IMR-90 (cell line): ENCODE results near the gene DUS2. TPM values are rescaled to one million over a fixed set of nuclear protein-coding genes. Genes with fewer than 3 reads are reported as not detected.

ENCODE experiments used
- ATAC-seq: fragments of 200-7000 bp; cut with Tn5 transposase; 2 replicates; pipeline ENCODE4 v1.9.1; 2020; ENCODE audit warnings: low read depth, mild to moderate bottlenecking, moderate library complexity
- BruUV-seq: library from RNA; stranded (reverse); fragments of 400-500 nt; replicated peaks from 2 replicates; lab custom pipeline; 2021; lab: Mats Ljungman, UMichigan
- CTCF ChIA-PET: fragments of 300-600 bp; formaldehyde crosslinking; extraction: SDS; loops from one replicate; lab custom pipeline; 2021; ENCODE audit warnings: antibody characterized with exemption; lab: Yijun Ruan, JAX
- POLR2A ChIA-PET: fragments of 300-600 bp; sonication (Branson Sonifier 250); formaldehyde crosslinking; loops from one replicate; lab custom pipeline; 2022; ENCODE audit warnings: antibody characterized with exemption; ENCODE audit not compliant: unreplicated experiment; lab: Charles Lee
- DNase-seq: peaks from one replicate; pipeline ENCODE4 v3.0.0; 2013
- H2AFZ ChIP-seq: replicated peaks from 2 replicates; pipeline ENCODE3; 2013; ENCODE audit warnings: low read length, mild to moderate bottlenecking; ENCODE audit not compliant: poor library complexity
- H2AK5ac ChIP-seq: 2 replicates; pipeline ENCODE4 v1.6.1; 2013; ENCODE audit warnings: low read depth, low read length, inconsistent platforms
- H2AK9ac ChIP-seq: replicated peaks from 2 replicates; pipeline ENCODE3; 2013; ENCODE audit warnings: mild to moderate bottlenecking, low read depth, low read length, moderate library complexity; ENCODE audit not compliant: poor library complexity
- H2BK120ac ChIP-seq: 2 replicates; pipeline ENCODE4 v1.6.1; 2013; ENCODE audit warnings: low read depth, low read length, inconsistent platforms
- H2BK15ac ChIP-seq: 3 replicates; pipeline ENCODE4 v1.6.1; 2013; ENCODE audit warnings: low read depth, low read length, inconsistent platforms
- H2BK20ac ChIP-seq: 2 replicates; pipeline ENCODE4 v1.6.1; 2013; ENCODE audit warnings: low read depth, mild to moderate bottlenecking, inconsistent platforms, low read length, moderate library complexity
- H2BK5ac ChIP-seq: 2 replicates; pipeline ENCODE4 v1.6.1; 2013; ENCODE audit warnings: mild to moderate bottlenecking, low read depth, low read length, inconsistent platforms; ENCODE audit not compliant: poor library complexity, severe bottlenecking
- H3K14ac ChIP-seq: replicated peaks from 2 replicates; pipeline ENCODE4 v1.6.1; 2013; ENCODE audit warnings: low read depth, low read length, inconsistent platforms
- H3K18ac ChIP-seq: 2 replicates; pipeline ENCODE4 v1.6.1; 2013; ENCODE audit warnings: low read depth, low read length, control low read depth
- H3K23ac ChIP-seq: 2 replicates; pipeline ENCODE4 v1.6.1; 2013; ENCODE audit warnings: low read depth, low read length, inconsistent platforms
- H3K27ac ChIP-seq: 2 replicates; pipeline ENCODE4 v1.5.1; 2013; ENCODE audit warnings: mild to moderate bottlenecking, control low read depth, low read length; ENCODE audit not compliant: insufficient read depth
- H3K27me3 ChIP-seq: 2 replicates; pipeline ENCODE4 v1.6.1; 2013; ENCODE audit warnings: low read length; ENCODE audit not compliant: control insufficient read depth, insufficient read depth
- H3K36me3 ChIP-seq: 2 replicates; pipeline ENCODE4 v1.6.1; 2013; ENCODE audit warnings: low read length, mixed read lengths; ENCODE audit not compliant: control insufficient read depth, insufficient read depth
- H3K4ac ChIP-seq: 2 replicates; pipeline ENCODE4 v1.6.1; 2013; ENCODE audit warnings: low read depth, low read length, inconsistent platforms
- H3K4me1 ChIP-seq: 2 replicates; pipeline ENCODE4 v1.6.1; 2013; ENCODE audit warnings: low read length, mixed read lengths; ENCODE audit not compliant: control insufficient read depth, insufficient read depth
- H3K4me2 ChIP-seq: 2 replicates; pipeline ENCODE4 v1.6.1; 2013; ENCODE audit warnings: low read depth, mild to moderate bottlenecking, control low read depth, low read length, moderate library complexity
- H3K4me3 ChIP-seq: 2 replicates; pipeline ENCODE4 v1.5.1; 2013; ENCODE audit warnings: low read depth, mild to moderate bottlenecking, control low read depth, low read length, moderate library complexity; ENCODE audit not compliant: insufficient read depth
- H3K56ac ChIP-seq: 2 replicates; pipeline ENCODE4 v1.6.1; 2013; ENCODE audit warnings: low read length, inconsistent platforms; ENCODE audit not compliant: insufficient read depth; ENCODE audit errors: extremely low read depth
- H3K79me1 ChIP-seq, 2 experiments: 2 replicates each; pipeline ENCODE4 v1.6.1; 2013; ENCODE audit warnings: low read length in 2 of 2, inconsistent platforms in 1 of 2, low read depth in 1 of 2
- H3K9ac ChIP-seq: 2 replicates; pipeline ENCODE4 v1.6.1; 2013; ENCODE audit warnings: low read depth, low read length, control low read depth
- H3K9me1 ChIP-seq: 2 replicates; pipeline ENCODE4 v1.6.1; 2013; ENCODE audit warnings: low read length, inconsistent platforms; ENCODE audit not compliant: insufficient read depth
- H3K9me3 ChIP-seq: 2 replicates; pipeline ENCODE4 v1.6.1; 2013; ENCODE audit warnings: low read length; ENCODE audit not compliant: control insufficient read depth, insufficient read depth
- H4K20me1 ChIP-seq: 2 replicates; pipeline ENCODE4 v1.6.1; 2013; ENCODE audit warnings: low read length, inconsistent platforms; ENCODE audit not compliant: insufficient read depth
- H4K5ac ChIP-seq: 2 replicates; pipeline ENCODE4 v1.6.1; 2013; ENCODE audit warnings: mild to moderate bottlenecking, low read depth, low read length, control low read depth
- H4K8ac ChIP-seq, 2 experiments: 2 replicates each; pipeline ENCODE4 v1.6.1; 2013; ENCODE audit warnings: low read depth in 2 of 2, low read length in 2 of 2, control low read depth in 1 of 2, inconsistent platforms in 1 of 2
- H4K91ac ChIP-seq: 2 replicates; pipeline ENCODE4 v1.6.1; 2013; ENCODE audit warnings: low read depth, low read length, inconsistent platforms; ENCODE audit not compliant: insufficient read depth
- BHLHE40 ChIP-seq: fragments of 150-350 bp; IDR thresholded peaks from 2 replicates; pipeline ENCODE4 v1.6.1; 2016; ENCODE audit warnings: mild to moderate bottlenecking, low read depth, low read length
- CHD1 ChIP-seq: IDR thresholded peaks from 2 replicates; pipeline ENCODE4 v1.6.1; 2012; ENCODE audit warnings: low read depth, low read length, improper control_type of control experiment
- MAFK ChIP-seq: IDR thresholded peaks from 2 replicates; pipeline ENCODE4 v1.6.1; 2012; ENCODE audit warnings: low read depth, low read length, improper control_type of control experiment
- MAZ ChIP-seq: IDR thresholded peaks from 2 replicates; pipeline ENCODE4 v1.6.1; 2012; ENCODE audit warnings: low read depth, mild to moderate bottlenecking, low read length, improper control_type of control experiment, moderate library complexity, borderline replicate concordance
- RFX5 ChIP-seq: IDR thresholded peaks from 2 replicates; pipeline ENCODE4 v1.8.0; 2012; ENCODE audit warnings: low read depth, mild to moderate bottlenecking, low read length, moderate library complexity
- SMC3 ChIP-seq: fragments of 150-350 bp; IDR thresholded peaks from 2 replicates; pipeline ENCODE4 v1.6.1; 2016; ENCODE audit warnings: low read depth, mild to moderate bottlenecking, antibody characterized with exemption, low read length, moderate library complexity
- WGBS, 2 experiments: methylation state at CpG; one replicate each; pipeline versions ENCODE4 v1.1.5 to v1.1.7; 2013; ENCODE audit warnings: missing lambda C conversion rate in 2 of 2; ENCODE audit not compliant: insufficient read length in 1 of 2; ENCODE audit errors: extremely low coverage in 2 of 2; 5-methylcytosine and 5-hydroxymethylcytosine counted together
- dilution Hi-C: fragments of 300-500 bp; cut with HindIII; formaldehyde crosslinking; loops from one replicate; pipeline ENCODE4 v1.14.3; 2018; ENCODE audit warnings: low sequenced_read_pairs; ENCODE audit not compliant: unreplicated experiment
- in situ Hi-C: fragments of 300-500 bp; cut with MboI; formaldehyde crosslinking; loops from 3 replicates; pipeline ENCODE4 v1.14.3; 2019; ENCODE audit warnings: low sequenced_read_pairs, inconsistent platforms, mixed read lengths
- intact Hi-C: fragments of 100-400 bp; cut with micrococcal nuclease; formaldehyde crosslinking; loops from 2 replicates; pipeline ENCODE4 v1.10.0; 2022
- polyA plus RNA-seq, 3 experiments: library from polyadenylated mRNA; depleted of rRNA; stranded (reverse); fragments of >200 nt; gene quantifications; 2 replicates each; pipeline ENCODE4 v1.2.3, GENCODE V29; 2012; ENCODE audit warnings: low replicate concordance in 1 of 3
- total RNA-seq: library from RNA; depleted of rRNA; stranded (reverse); fragments of >200 nt; gene quantifications from 2 replicates; pipeline ENCODE4 v1.2.3, GENCODE V29; 2012
- TF ChIP-seq, protein P1 (sequence below): conservative IDR thresholded peaks from 2 replicates; pipeline ENCODE4 v1.5.1; 2012; ENCODE audit warnings: mild to moderate bottlenecking, low read depth, low read length, improper control_type of control experiment
- TF ChIP-seq, protein P2 (sequence below): fragments of 150-350 bp; IDR thresholded peaks from 2 replicates; pipeline ENCODE4 v1.6.1; 2017; ENCODE audit warnings: mild to moderate bottlenecking, antibody characterized with exemption, low read length, low read depth

The DUS2 gene
- total and polyA plus RNA-seq, 2 of the 4 experiments (the other 2 are of a cell fraction), result 15.8 to 30.5 TPM

DNA sequence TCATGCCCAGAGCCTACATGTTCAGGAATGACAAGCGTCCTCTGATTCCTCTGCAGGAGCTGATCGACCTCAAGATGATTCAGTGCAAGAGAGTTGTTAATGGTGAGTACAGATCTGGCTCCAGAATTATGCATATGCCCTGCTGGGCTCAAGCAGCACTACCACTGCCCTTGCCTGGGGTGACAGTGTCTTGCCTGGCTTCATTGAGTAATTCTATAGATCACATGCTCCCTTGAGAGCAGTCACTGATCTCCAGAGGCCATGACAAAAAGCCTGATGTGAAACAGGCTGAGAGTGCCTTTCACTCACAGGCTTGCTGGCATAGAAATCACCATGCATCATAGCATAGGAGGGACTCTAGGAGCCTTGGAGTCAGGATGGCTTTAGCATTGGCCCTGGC, 26.4 kb downstream of the DUS2 start:
- H2BK15ac ChIP-seq, result no peak overlapping the region
- no peak overlapping the region for H3K14ac ChIP-seq
- H2BK5ac ChIP-seq, result no peak overlapping the region
- no peak overlapping the region for H3K23ac ChIP-seq
- no peak for ATAC-seq
- in situ Hi-C loops (no loop called here), intact Hi-C loops (no loop called here), dilution Hi-C loops (no loop called here)
- ChIA-PET POLR2A (no interaction called here), CTCF (no interaction called here)
- no peak overlapping the region for H3K56ac ChIP-seq
- no peaks in the 10 kb centered on the region for H3K9me3 ChIP-seq
- H2BK20ac ChIP-seq, result no peak overlapping the region
- H3K4me2 ChIP-seq, result no peak overlapping the region
- H3K4me3 ChIP-seq, result no peak overlapping the region
- H2AFZ ChIP-seq, result no peak overlapping the region
- no peak overlapping the region for H3K18ac ChIP-seq
- peaks cover 0 to 3% of the 10 kb centered on the region in 2 experiments; a peak in 2 of 4 replicates for H3K79me1 ChIP-seq
- H2AK5ac ChIP-seq, result no peak overlapping the region
- H2AK9ac ChIP-seq, result peak overlapping the region; percentile 40
- DNase-seq, result no peak
- no peak for TF ChIP-seq RFX5
- TF ChIP-seq CHD1, result no peak
- TF ChIP-seq, protein P1, sequence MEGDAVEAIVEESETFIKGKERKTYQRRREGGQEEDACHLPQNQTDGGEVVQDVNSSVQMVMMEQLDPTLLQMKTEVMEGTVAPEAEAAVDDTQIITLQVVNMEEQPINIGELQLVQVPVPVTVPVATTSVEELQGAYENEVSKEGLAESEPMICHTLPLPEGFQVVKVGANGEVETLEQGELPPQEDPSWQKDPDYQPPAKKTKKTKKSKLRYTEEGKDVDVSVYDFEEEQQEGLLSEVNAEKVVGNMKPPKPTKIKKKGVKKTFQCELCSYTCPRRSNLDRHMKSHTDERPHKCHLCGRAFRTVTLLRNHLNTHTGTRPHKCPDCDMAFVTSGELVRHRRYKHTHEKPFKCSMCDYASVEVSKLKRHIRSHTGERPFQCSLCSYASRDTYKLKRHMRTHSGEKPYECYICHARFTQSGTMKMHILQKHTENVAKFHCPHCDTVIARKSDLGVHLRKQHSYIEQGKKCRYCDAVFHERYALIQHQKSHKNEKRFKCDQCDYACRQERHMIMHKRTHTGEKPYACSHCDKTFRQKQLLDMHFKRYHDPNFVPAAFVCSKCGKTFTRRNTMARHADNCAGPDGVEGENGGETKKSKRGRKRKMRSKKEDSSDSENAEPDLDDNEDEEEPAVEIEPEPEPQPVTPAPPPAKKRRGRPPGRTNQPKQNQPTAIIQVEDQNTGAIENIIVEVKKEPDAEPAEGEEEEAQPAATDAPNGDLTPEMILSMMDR, result no peak
- no peak for TF ChIP-seq SMC3
- TF ChIP-seq, protein P2, sequence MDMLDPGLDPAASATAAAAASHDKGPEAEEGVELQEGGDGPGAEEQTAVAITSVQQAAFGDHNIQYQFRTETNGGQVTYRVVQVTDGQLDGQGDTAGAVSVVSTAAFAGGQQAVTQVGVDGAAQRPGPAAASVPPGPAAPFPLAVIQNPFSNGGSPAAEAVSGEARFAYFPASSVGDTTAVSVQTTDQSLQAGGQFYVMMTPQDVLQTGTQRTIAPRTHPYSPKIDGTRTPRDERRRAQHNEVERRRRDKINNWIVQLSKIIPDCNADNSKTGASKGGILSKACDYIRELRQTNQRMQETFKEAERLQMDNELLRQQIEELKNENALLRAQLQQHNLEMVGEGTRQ, result no peak
- no peak for TF ChIP-seq BHLHE40
- no peak for TF ChIP-seq MAFK
- TF ChIP-seq MAZ, result no peak
- H3K4me1 ChIP-seq, result no peaks in the 10 kb centered on the region
- peaks cover 25% of the 10 kb centered on the region for H3K36me3 ChIP-seq
- no peak overlapping the region for H4K8ac ChIP-seq
- H4K91ac ChIP-seq, result no peak overlapping the region
- BruUV-seq, result no TSS peak
- H4K5ac ChIP-seq, result no peak overlapping the region
- no peaks in the 10 kb centered on the region for H3K9me1 ChIP-seq
- H2BK120ac ChIP-seq, result no peak overlapping the region
- no peak overlapping the region for H3K27ac ChIP-seq
- WGBS, 2 experiments, result 100% methylated on average over 2 of the region's 2 CpGs; no CpG with 5 or more reads in 1 of the 2 experiments
- no peak overlapping the region for H3K9ac ChIP-seq
- H3K27me3 ChIP-seq, result no peaks in the 10 kb centered on the region
- H4K20me1 ChIP-seq, result no peaks in the 10 kb centered on the region; the same call in 1 of the 2 replicates
- H3K4ac ChIP-seq, result no peak overlapping the region
